Erythroblast (primary cell): ENCODE measurements around the gene KRIT1.

Experiments used
- GATA1 ChIP-seq: IDR thresholded peaks from 2 replicates; pipeline ENCODE4 v1.6.1; 2011; ENCODE audit warnings: low read depth, mild to moderate bottlenecking, control low read depth, low read length, moderate library complexity
- POLR2A ChIP-seq: IDR thresholded peaks from 2 replicates; pipeline ENCODE4 v1.6.1; 2011; ENCODE audit warnings: mild to moderate bottlenecking, low read length

- TF ChIP-seq POLR2A: no peak
- no peak for TF ChIP-seq GATA1
These were observed 35.3 kb upstream of the KRIT1 start for GRCh38 chr7:92281031-92281430.
